HL-60 (cell line): ENCODE measurements around the gene CHDH.

ENCODE experiments used
- GABPA ChIP-seq: IDR thresholded peaks from 2 replicates; pipeline ENCODE4 v1.6.1; 2012; ENCODE audit warnings: low read depth
- POLR2AphosphoS5 ChIP-seq: IDR thresholded peaks from 2 replicates; pipeline ENCODE4 v1.6.1; 2012; ENCODE audit warnings: low read depth
- TF ChIP-seq, protein P1 (sequence below): IDR thresholded peaks from one replicate; pipeline ENCODE4 v1.5.1; 2011; ENCODE audit warnings: low read length, control low read depth, inconsistent platforms; ENCODE audit not compliant: insufficient read depth

- TF ChIP-seq, protein P1, sequence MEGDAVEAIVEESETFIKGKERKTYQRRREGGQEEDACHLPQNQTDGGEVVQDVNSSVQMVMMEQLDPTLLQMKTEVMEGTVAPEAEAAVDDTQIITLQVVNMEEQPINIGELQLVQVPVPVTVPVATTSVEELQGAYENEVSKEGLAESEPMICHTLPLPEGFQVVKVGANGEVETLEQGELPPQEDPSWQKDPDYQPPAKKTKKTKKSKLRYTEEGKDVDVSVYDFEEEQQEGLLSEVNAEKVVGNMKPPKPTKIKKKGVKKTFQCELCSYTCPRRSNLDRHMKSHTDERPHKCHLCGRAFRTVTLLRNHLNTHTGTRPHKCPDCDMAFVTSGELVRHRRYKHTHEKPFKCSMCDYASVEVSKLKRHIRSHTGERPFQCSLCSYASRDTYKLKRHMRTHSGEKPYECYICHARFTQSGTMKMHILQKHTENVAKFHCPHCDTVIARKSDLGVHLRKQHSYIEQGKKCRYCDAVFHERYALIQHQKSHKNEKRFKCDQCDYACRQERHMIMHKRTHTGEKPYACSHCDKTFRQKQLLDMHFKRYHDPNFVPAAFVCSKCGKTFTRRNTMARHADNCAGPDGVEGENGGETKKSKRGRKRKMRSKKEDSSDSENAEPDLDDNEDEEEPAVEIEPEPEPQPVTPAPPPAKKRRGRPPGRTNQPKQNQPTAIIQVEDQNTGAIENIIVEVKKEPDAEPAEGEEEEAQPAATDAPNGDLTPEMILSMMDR = no peak
- TF ChIP-seq POLR2AphosphoS5 (no peak), GABPA (no peak)
These were observed 42.2 kb downstream of the CHDH start for GRCh38 chr3:53803816-53804695.
